H1 (cell line): ENCODE data around the gene KLF13. TPM values are rescaled to one million over a fixed set of nuclear protein-coding genes. Genes with fewer than 3 reads are reported as not detected.

ENCODE experiments used
- BCL11A ChIP-seq, 2 experiments: IDR thresholded peaks; one replicate each; pipeline ENCODE4 v1.6.1; 2011; ENCODE audit warnings: low read depth in 2 of 2, low read length in 2 of 2, mild to moderate bottlenecking in 2 of 2
- CREB1 ChIP-seq: IDR thresholded peaks from 2 replicates; pipeline ENCODE4 v1.6.1; 2012; ENCODE audit warnings: inconsistent platforms
- polyA plus RNA-seq, 7 experiments: library from polyadenylated mRNA; depleted of rRNA in 3 of 7; stranded (reverse) in 5 of 7; unstranded in 2 of 7; fragments of >200 nt in 5 of 7; fragments of 200-250 nt in 2 of 7; gene quantifications; 1 replicate in 5 of 7; 2 replicates in 1 of 7; 4 replicates in 1 of 7; pipeline versions ENCODE4 v1.2.1 to v1.2.3, GENCODE V29; 2011 to 2013; ENCODE audit warnings: missing spikeins in 2 of 7, mixed read lengths in 2 of 7
- total RNA-seq: library from RNA; stranded (reverse); fragmentation: NEBNext Ultra II Directional; extraction: Animal tissue kit (Norgen Biotek cat#: 25700); gene quantifications from 2 replicates; pipeline ENCODE4 v1.2.1, GENCODE V29; 2021
- TF ChIP-seq, protein P1 (sequence below): fragments of 300-600 bp; sonication (generic); IDR thresholded peaks from 2 replicates; pipeline ENCODE4 v1.7.1; 2012; ENCODE audit warnings: low read length, moderate library complexity, mild to moderate bottlenecking, inconsistent platforms; ENCODE audit not compliant: insufficient replicate concordance

The KLF13 gene
- total and polyA plus RNA-seq, 2 of the 8 experiments (the other 6 are each of a cell fraction or from before 2014, with no cell fraction given), result 18.3 to 33.4 TPM

- TF ChIP-seq, protein P1, sequence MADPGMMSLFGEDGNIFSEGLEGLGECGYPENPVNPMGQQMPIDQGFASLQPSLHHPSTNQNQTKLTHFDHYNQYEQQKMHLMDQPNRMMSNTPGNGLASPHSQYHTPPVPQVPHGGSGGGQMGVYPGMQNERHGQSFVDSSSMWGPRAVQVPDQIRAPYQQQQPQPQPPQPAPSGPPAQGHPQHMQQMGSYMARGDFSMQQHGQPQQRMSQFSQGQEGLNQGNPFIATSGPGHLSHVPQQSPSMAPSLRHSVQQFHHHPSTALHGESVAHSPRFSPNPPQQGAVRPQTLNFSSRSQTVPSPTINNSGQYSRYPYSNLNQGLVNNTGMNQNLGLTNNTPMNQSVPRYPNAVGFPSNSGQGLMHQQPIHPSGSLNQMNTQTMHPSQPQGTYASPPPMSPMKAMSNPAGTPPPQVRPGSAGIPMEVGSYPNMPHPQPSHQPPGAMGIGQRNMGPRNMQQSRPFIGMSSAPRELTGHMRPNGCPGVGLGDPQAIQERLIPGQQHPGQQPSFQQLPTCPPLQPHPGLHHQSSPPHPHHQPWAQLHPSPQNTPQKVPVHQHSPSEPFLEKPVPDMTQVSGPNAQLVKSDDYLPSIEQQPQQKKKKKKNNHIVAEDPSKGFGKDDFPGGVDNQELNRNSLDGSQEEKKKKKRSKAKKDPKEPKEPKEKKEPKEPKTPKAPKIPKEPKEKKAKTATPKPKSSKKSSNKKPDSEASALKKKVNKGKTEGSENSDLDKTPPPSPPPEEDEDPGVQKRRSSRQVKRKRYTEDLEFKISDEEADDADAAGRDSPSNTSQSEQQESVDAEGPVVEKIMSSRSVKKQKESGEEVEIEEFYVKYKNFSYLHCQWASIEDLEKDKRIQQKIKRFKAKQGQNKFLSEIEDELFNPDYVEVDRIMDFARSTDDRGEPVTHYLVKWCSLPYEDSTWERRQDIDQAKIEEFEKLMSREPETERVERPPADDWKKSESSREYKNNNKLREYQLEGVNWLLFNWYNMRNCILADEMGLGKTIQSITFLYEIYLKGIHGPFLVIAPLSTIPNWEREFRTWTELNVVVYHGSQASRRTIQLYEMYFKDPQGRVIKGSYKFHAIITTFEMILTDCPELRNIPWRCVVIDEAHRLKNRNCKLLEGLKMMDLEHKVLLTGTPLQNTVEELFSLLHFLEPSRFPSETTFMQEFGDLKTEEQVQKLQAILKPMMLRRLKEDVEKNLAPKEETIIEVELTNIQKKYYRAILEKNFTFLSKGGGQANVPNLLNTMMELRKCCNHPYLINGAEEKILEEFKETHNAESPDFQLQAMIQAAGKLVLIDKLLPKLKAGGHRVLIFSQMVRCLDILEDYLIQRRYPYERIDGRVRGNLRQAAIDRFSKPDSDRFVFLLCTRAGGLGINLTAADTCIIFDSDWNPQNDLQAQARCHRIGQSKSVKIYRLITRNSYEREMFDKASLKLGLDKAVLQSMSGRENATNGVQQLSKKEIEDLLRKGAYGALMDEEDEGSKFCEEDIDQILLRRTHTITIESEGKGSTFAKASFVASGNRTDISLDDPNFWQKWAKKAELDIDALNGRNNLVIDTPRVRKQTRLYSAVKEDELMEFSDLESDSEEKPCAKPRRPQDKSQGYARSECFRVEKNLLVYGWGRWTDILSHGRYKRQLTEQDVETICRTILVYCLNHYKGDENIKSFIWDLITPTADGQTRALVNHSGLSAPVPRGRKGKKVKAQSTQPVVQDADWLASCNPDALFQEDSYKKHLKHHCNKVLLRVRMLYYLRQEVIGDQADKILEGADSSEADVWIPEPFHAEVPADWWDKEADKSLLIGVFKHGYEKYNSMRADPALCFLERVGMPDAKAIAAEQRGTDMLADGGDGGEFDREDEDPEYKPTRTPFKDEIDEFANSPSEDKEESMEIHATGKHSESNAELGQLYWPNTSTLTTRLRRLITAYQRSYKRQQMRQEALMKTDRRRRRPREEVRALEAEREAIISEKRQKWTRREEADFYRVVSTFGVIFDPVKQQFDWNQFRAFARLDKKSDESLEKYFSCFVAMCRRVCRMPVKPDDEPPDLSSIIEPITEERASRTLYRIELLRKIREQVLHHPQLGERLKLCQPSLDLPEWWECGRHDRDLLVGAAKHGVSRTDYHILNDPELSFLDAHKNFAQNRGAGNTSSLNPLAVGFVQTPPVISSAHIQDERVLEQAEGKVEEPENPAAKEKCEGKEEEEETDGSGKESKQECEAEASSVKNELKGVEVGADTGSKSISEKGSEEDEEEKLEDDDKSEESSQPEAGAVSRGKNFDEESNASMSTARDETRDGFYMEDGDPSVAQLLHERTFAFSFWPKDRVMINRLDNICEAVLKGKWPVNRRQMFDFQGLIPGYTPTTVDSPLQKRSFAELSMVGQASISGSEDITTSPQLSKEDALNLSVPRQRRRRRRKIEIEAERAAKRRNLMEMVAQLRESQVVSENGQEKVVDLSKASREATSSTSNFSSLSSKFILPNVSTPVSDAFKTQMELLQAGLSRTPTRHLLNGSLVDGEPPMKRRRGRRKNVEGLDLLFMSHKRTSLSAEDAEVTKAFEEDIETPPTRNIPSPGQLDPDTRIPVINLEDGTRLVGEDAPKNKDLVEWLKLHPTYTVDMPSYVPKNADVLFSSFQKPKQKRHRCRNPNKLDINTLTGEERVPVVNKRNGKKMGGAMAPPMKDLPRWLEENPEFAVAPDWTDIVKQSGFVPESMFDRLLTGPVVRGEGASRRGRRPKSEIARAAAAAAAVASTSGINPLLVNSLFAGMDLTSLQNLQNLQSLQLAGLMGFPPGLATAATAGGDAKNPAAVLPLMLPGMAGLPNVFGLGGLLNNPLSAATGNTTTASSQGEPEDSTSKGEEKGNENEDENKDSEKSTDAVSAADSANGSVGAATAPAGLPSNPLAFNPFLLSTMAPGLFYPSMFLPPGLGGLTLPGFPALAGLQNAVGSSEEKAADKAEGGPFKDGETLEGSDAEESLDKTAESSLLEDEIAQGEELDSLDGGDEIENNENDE, result no peak
- TF ChIP-seq BCL11A (IDR thresholded peaks at IDR 0.05; ENCODE audit: low read depth in 2 of 2, low read length in 2 of 2) (no peak), CREB1 (no peak)
These were observed 6.0 kb downstream of the KLF13 start (continued) for GRCh38 chr15:31332681-31333071.
